HEK293 (cell line): ENCODE data around the gene AQP6.

ENCODE experiments used
- MYNN ChIP-seq: fragments of 450-650 bp; formaldehyde crosslinking; IDR thresholded peaks from 2 replicates; pipeline ENCODE4 v1.5.1; 2016; ENCODE audit warnings: missing biosample characterization, missing genetic modification characterization, borderline replicate concordance
- ZBTB21 ChIP-seq: fragments of 450-650 bp; formaldehyde crosslinking; IDR thresholded peaks from 2 replicates; pipeline ENCODE4 v1.5.1; 2017; ENCODE audit warnings: missing biosample characterization, missing genetic modification characterization
- ZNF660 ChIP-seq: fragments of 450-650 bp; IDR thresholded peaks from 2 replicates; pipeline ENCODE4 v1.5.1; 2018; ENCODE audit warnings: missing biosample characterization, mild to moderate bottlenecking, missing genetic modification characterization
- TF ChIP-seq, protein P1 (sequence below): fragments of 450-650 bp; formaldehyde crosslinking; IDR thresholded peaks from 2 replicates; pipeline ENCODE4 v1.5.1; 2016; ENCODE audit warnings: missing biosample characterization, missing genetic modification characterization
- TF ChIP-seq, protein P2 (sequence below): fragments of 450-650 bp; formaldehyde crosslinking; IDR thresholded peaks from 2 replicates; pipeline ENCODE4 v1.5.1; 2016; ENCODE audit warnings: missing biosample characterization, missing genetic modification characterization, low read depth
- TF ChIP-seq, protein P3 (sequence below): fragments of 450-650 bp; formaldehyde crosslinking; conservative IDR thresholded peaks from 2 replicates; pipeline ENCODE4 v1.5.1; 2016; ENCODE audit warnings: low read depth, missing biosample characterization, missing genetic modification characterization

DNA sequence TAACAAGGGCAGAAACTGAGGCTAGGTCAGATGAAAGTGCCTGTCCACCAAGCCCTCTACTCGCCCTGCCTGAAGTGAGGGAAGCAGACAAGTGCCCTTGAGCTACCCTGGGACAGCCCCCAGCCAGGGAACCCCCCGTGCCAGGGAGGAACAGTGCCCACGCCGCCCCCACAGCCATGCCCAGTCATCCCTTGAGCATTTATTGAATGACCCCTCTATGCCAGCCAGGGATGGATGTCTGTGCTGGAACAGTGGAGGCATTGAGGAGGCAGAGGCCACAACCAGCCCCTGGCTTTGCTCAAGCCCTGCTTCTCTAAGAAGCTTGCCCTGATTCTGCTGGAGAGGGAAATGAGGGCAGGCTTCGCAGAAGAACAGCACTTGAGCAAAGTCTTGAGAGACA lies 3.7 kb upstream of the AQP6 start:
- TF ChIP-seq ZNF660 (tag by site-specific recombination) (no peak), ZBTB21 (no peak), MYNN (tag by site-specific recombination) (no peak)
- TF ChIP-seq, protein P1, sequence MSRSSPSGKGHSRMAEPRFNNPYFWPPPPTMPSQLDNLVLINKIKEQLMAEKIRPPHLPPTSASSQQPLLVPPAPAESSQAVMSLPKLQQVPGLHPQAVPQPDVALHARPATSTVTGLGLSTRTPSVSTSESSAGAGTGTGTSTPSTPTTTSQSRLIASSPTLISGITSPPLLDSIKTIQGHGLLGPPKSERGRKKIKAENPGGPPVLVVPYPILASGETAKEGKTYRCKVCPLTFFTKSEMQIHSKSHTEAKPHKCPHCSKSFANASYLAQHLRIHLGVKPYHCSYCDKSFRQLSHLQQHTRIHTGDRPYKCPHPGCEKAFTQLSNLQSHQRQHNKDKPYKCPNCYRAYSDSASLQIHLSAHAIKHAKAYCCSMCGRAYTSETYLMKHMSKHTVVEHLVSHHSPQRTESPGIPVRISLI (tag by site-specific recombination), result no peak
- TF ChIP-seq, protein P2, sequence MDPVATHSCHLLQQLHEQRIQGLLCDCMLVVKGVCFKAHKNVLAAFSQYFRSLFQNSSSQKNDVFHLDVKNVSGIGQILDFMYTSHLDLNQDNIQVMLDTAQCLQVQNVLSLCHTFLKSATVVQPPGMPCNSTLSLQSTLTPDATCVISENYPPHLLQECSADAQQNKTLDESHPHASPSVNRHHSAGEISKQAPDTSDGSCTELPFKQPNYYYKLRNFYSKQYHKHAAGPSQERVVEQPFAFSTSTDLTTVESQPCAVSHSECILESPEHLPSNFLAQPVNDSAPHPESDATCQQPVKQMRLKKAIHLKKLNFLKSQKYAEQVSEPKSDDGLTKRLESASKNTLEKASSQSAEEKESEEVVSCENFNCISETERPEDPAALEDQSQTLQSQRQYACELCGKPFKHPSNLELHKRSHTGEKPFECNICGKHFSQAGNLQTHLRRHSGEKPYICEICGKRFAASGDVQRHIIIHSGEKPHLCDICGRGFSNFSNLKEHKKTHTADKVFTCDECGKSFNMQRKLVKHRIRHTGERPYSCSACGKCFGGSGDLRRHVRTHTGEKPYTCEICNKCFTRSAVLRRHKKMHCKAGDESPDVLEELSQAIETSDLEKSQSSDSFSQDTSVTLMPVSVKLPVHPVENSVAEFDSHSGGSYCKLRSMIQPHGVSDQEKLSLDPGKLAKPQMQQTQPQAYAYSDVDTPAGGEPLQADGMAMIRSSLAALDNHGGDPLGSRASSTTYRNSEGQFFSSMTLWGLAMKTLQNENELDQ, result no peak
- TF ChIP-seq, protein P3, sequence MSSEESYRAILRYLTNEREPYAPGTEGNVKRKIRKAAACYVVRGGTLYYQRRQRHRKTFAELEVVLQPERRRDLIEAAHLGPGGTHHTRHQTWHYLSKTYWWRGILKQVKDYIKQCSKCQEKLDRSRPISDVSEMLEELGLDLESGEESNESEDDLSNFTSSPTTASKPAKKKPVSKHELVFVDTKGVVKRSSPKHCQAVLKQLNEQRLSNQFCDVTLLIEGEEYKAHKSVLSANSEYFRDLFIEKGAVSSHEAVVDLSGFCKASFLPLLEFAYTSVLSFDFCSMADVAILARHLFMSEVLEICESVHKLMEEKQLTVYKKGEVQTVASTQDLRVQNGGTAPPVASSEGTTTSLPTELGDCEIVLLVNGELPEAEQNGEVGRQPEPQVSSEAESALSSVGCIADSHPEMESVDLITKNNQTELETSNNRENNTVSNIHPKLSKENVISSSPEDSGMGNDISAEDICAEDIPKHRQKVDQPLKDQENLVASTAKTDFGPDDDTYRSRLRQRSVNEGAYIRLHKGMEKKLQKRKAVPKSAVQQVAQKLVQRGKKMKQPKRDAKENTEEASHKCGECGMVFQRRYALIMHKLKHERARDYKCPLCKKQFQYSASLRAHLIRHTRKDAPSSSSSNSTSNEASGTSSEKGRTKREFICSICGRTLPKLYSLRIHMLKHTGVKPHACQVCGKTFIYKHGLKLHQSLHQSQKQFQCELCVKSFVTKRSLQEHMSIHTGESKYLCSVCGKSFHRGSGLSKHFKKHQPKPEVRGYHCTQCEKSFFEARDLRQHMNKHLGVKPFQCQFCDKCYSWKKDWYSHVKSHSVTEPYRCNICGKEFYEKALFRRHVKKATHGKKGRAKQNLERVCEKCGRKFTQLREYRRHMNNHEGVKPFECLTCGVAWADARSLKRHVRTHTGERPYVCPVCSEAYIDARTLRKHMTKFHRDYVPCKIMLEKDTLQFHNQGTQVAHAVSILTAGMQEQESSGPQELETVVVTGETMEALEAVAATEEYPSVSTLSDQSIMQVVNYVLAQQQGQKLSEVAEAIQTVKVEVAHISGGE, result no peak
